Measurements from ENCODE around the gene SLC7A5. TPM values are rescaled to one million over a fixed set of nuclear protein-coding genes. Genes with fewer than 3 reads are reported as not detected.

The SLC7A5 gene
- total RNA-seq, 3 donors from 2014 or later: 814 to 984 (median 886) TPM

DNA sequence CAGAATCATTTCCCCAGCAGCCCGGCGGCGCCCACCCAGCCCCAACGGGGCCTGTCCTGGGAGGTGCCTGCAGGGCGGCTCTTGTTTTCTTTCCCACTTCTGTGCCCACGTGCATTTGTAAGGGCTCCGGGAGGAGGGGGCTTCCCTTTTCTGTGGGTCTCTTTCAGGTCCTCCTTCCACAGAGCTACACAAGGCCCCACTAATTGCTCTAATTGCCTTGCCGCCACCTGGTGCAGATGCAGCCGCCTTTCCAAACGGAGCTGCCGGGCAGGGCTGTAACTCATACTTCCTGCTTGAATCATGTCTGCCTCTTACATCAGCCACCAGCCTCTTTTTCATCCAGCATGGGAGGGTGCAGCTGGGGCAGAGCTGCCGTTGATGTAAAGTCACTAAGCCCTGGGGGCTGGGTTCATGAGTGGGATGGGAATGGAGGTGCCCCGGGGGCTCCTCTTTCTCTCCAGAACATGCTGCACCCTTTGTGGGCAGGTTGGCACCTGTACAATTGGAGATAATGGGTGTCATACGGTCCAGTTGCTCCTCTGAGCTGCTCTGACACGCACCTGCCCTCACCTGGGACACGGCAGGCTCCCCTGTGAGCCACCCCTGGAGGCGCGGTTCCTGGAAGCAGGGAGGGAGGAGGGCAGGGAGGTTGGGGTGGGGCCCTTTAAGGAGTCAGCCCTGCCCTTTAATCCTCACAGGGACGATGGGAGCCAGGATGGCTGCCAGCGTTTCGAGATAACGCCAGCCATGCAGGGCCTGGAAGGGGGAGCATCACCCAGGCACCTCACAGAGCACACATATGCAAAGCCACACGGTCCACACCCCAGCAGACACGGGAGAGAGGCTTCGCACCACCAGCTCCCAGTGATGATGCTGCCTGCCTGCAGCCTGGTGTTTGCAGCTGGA, 62.4 kb downstream of the SLC7A5 start:
- H3K4me1 Mint-ChIP-seq (ENCODE audit: low read depth): peaks cover 30% of the 10 kb centered on the region
- H3K36me3 Mint-ChIP-seq (ENCODE audit: insufficient read depth): no peaks in the 10 kb centered on the region
- peak; percentile 88 to 91 for ATAC-seq
- H3K4me3 Mint-ChIP-seq: peak overlapping the region; percentile 88
- DNase-seq: peak; percentile 63
- no peaks in the 10 kb centered on the region for H3K9me3 Mint-ChIP-seq
- peaks cover 2% of the 10 kb centered on the region for H3K27me3 Mint-ChIP-seq (ENCODE audit: low read depth)

DNA sequence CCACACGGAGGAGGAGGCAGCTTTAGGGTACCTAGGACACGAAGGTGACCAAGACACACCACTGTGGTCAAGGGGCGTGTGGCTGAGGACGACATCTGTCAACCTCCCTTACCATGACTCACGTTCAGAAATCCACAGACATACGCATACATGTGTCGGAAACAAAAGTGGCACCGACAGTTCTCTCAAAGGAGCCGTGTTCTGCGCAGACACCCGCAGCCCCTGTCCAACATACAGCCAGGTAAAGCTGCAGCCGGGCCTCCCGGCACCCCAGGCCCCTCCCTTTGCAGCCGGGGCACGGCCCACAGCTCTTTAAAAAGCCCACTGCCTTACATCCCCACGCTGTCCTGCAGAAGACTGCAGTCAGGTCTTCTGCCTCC, 63.1 kb downstream of the SLC7A5 start:
- no peak for DNase-seq
- H3K9me3 Mint-ChIP-seq: no peaks in the 10 kb centered on the region
- H3K4me3 Mint-ChIP-seq: peak overlapping the region; percentile 88
- peaks cover 2% of the 10 kb centered on the region for H3K27me3 Mint-ChIP-seq (ENCODE audit: low read depth)
- peak; percentile 53 to 61 for ATAC-seq
- H3K36me3 Mint-ChIP-seq (ENCODE audit: insufficient read depth): no peaks in the 10 kb centered on the region
- peaks cover 27% of the 10 kb centered on the region for H3K4me1 Mint-ChIP-seq (ENCODE audit: low read depth)

DNA sequence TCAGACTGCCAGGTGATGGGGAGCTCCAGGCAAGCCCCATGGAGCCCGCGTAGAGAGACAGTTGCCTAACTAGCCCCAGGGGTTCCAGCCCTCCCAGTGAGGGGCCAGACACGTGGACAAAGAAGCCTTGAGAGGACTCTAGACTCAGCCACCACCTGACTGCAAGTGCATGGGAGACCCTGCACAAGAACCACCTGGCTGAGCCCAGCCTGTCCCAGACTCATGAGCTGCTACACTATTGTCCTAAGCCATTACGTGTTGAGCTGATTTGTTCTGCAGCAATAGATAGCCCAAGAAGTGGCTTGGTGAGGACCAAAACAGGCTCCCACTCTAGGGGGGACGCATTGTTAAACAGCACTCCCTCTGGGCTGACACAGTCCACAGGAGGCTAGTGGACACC, 65.9 kb downstream of the SLC7A5 start:
- no peaks in the 10 kb centered on the region for H3K27me3 Mint-ChIP-seq (ENCODE audit: low read depth)
- H3K36me3 Mint-ChIP-seq (ENCODE audit: insufficient read depth): no peaks in the 10 kb centered on the region
- DNase-seq: no peak
- no peak for ATAC-seq
- H3K4me3 Mint-ChIP-seq: no peak overlapping the region
- H3K9me3 Mint-ChIP-seq: no peaks in the 10 kb centered on the region
- H3K4me1 Mint-ChIP-seq (ENCODE audit: low read depth): peaks cover 15% of the 10 kb centered on the region

DNA sequence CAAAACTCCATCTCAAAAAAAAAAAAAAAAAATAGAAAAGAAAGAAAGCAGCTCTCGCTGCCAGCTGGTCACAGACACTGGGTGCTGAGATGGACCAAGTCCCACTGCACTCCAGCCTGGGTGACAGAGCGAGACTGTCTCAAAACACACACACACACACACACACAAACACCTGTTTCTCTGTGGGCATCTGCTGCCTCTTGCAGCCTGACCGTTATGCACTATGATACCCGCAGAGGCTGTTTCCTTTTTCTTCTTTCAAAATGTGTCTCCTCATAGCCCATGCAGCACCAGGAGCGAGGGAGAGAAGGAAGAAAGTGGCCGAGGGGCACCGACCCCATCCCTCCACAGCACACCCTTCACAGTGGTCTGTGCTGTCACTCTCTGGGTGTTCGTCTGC, 66.6 kb downstream of the SLC7A5 start:
- ATAC-seq: no peak
- Mint-ChIP-seq H3K9me3 (no peaks in the 10 kb centered on the region), H3K4me3 (no peak overlapping the region), H3K4me1 (ENCODE audit: low read depth) (peaks cover 13% of the 10 kb centered on the region), H3K36me3 (ENCODE audit: insufficient read depth) (no peaks in the 10 kb centered on the region), H3K27me3 (ENCODE audit: low read depth) (no peaks in the 10 kb centered on the region)
- DNase-seq: no peak

DNA sequence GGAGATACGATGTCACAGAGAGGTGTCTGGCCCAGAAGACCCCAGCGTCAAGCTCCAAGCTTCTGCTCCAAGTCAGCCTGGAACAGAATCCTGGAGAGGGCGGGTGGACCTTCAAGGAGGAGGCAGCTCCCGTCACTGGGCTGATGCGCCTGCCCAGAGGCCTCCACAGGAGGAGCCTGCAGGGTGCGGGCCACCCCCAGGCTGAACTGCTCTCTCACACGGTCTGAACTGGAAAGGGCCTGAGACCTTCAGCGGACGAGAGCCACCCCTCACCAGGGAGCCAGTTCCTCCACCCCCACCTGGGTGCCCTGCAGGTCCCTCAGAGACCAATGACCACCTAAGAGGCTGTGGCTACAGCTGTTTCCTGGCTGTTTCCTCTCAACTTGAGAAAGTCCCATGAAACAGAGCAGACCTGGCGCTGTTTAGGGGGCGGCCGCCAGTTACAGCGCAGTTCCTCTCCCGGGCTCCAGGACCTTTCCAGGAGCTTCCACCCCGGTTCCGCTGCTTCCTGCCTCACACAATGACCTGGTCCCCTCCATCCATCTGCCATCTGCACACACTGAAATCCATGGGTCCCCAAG, 67.5 kb downstream of the SLC7A5 start:
- no peaks in the 10 kb centered on the region for H3K9me3 Mint-ChIP-seq
- no peak for ATAC-seq

DNA sequence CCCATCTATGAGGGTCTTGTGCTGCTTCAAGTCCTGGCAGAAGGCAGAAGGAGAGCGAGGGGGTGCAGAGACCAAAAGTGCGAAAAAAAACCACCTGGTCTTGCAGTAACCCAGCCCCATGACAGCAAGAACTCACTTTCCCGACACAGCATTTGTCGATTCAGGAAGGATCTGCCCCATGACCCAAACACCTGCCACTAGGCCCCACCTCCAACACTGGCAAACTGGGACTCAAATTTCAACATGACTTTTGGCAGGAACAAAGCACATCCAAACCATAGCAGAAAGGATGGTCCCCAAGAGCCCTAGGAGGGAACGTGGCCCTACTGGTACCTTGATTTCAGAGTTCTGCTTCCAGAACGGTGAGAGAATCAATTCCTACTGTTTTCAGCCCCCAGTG, 68.8 kb downstream of the SLC7A5 start:
- no peaks in the 10 kb centered on the region for H3K9me3 Mint-ChIP-seq
- H3K4me1 Mint-ChIP-seq (ENCODE audit: low read depth): no peaks in the 10 kb centered on the region
- no peaks in the 10 kb centered on the region for H3K36me3 Mint-ChIP-seq (ENCODE audit: insufficient read depth)

More for the DNA sequence above, 67.5 kb downstream of the SLC7A5 start:
- peaks cover 8% of the 10 kb centered on the region for H3K4me1 Mint-ChIP-seq (ENCODE audit: low read depth)
- no peaks in the 10 kb centered on the region for H3K27me3 Mint-ChIP-seq (ENCODE audit: low read depth)
- no peaks in the 10 kb centered on the region for H3K36me3 Mint-ChIP-seq (ENCODE audit: insufficient read depth)
- H3K4me3 Mint-ChIP-seq: no peak overlapping the region
- DNase-seq: no peak

DNA sequence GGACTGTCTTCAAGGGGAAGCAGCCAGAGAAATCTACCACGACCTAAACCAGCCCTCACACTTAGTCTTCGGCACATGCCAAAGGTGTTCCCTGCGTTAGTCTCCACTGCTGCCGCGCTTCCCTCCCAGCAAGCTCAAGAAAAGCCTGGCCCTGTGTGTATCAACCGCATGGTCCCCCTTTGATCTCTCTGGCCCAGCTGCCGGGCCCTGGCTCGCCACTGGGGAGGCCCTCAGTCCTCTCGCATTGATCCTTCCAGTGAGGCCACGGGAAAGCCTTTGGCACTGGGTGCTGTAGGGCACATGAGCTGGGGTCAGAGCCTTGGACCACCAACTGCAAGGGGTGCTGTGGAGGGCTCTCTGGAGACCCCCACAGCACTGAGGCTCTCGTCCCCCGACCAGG, 74.0 kb downstream of the SLC7A5 start:
- H3K9me3 Mint-ChIP-seq: no peaks in the 10 kb centered on the region
- H3K27me3 Mint-ChIP-seq (ENCODE audit: low read depth): no peaks in the 10 kb centered on the region
- no peak overlapping the region for H3K4me3 Mint-ChIP-seq
- H3K36me3 Mint-ChIP-seq (ENCODE audit: insufficient read depth): no peaks in the 10 kb centered on the region
- no peak for DNase-seq
- no peak for ATAC-seq
- H3K4me1 Mint-ChIP-seq (ENCODE audit: low read depth): no peaks in the 10 kb centered on the region

More for the DNA sequence above, 68.8 kb downstream of the SLC7A5 start:
- no peaks in the 10 kb centered on the region for H3K27me3 Mint-ChIP-seq (ENCODE audit: low read depth)
- DNase-seq: no peak
- H3K4me3 Mint-ChIP-seq: no peak overlapping the region
- no peak for ATAC-seq

DNA sequence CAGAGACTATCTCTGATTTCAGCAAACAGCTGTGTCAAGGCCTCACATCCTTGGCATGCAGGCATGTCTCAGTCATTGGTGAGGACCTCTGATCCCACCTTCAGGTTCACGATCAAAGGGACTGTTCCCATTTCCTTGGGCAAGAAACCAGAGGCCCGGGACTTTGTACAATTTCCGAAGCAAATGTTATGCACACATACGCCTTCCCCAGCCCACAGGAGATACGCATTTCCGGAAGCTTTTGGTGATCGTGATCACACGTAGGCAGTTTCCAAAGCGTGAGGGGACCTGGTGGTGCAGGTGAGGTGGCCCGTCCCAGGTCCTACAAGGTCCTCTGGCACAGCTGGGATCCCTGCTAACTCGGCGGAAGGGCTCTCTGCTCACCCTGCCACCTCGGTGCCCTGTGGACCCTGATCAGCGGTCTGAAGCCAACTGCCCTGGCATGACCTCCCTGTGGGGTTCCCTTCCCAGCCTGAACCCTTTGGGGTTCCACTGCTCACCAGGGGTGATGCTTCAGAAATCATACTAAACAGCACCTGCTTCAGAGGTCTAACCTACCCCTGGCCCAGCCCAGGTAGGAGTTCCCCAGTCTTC, 74.7 kb downstream of the SLC7A5 start:
- DNase-seq (no peak), ATAC-seq (no peak)
- H3K27me3 Mint-ChIP-seq (ENCODE audit: low read depth): no peaks in the 10 kb centered on the region
- H3K9me3 Mint-ChIP-seq: no peaks in the 10 kb centered on the region
- no peak overlapping the region for H3K4me3 Mint-ChIP-seq
- no peaks in the 10 kb centered on the region for H3K4me1 Mint-ChIP-seq (ENCODE audit: low read depth)
- H3K36me3 Mint-ChIP-seq (ENCODE audit: insufficient read depth): no peaks in the 10 kb centered on the region

DNA sequence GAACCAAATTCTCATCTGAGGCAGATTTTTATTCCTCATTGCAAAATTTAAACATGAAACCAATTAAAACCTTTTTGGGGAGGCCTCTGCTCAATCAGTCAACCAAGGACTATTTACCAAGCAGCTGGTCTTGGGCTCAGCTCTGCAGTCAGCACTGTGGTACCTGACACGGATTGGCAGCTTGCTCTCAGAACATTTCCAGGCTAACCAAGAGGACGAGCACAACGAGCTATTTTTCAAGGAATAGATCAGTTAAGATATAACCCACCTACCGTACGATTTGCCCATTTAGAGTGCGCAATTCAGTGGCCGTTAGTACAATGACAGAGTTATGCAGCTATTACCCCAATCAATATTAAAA, 77.1 kb downstream of the SLC7A5 start:
- no peaks in the 10 kb centered on the region for H3K9me3 Mint-ChIP-seq
- H3K4me1 Mint-ChIP-seq (ENCODE audit: low read depth): no peaks in the 10 kb centered on the region
- H3K36me3 Mint-ChIP-seq (ENCODE audit: insufficient read depth): no peaks in the 10 kb centered on the region
- ATAC-seq (no peak), DNase-seq (no peak)
- no peaks in the 10 kb centered on the region for H3K27me3 Mint-ChIP-seq (ENCODE audit: low read depth)
- H3K4me3 Mint-ChIP-seq: no peak overlapping the region

DNA sequence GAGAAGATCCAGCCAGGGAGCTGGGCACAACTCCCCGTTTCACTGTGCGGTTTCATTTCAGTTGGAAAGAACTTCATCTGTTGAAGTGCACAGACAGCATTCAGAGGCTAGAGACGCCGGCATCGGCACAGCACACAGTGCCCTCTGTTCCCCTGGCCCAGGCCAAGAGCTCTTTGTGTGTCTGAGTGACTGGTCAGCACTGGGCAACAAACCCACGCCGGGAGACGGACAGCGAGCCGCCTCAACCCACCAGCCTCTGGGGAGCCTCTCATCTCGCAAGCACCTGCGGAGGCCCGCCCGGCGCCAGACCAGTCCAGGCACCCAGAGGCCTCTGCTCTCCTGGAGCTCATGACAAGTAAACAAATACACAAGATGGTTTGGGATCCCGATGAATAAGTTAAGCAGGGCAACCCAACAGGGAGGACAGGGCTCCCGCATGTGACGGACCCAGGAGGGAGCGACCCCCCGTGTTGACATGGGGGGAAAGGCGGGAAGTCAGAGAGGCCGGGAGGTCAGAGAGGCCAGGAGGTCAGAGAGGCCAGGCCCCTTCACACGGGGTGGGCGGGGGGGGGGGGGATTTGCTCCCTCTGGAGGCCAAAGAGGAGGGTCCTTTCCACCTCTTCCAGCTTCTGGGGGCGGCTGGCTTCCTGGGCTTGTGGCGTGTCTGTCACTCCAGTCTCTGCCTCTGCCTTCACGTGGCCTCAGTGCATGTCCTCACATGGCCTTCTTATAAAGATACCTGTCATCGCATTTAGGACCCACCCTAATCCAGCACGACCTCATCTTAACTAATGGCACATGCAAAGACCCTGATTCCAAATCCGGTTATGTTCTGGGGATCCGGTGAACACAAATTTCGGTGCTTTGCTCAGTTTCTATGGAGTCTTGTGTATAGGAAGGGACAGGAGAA, 77.8 kb downstream of the SLC7A5 start:
- no peak for ATAC-seq
- Mint-ChIP-seq H3K27me3 (ENCODE audit: low read depth) (no peaks in the 10 kb centered on the region), H3K9me3 (no peaks in the 10 kb centered on the region), H3K4me1 (ENCODE audit: low read depth) (no peaks in the 10 kb centered on the region), H3K36me3 (ENCODE audit: insufficient read depth) (no peaks in the 10 kb centered on the region), H3K4me3 (no peak overlapping the region)
- no peak for DNase-seq

DNA sequence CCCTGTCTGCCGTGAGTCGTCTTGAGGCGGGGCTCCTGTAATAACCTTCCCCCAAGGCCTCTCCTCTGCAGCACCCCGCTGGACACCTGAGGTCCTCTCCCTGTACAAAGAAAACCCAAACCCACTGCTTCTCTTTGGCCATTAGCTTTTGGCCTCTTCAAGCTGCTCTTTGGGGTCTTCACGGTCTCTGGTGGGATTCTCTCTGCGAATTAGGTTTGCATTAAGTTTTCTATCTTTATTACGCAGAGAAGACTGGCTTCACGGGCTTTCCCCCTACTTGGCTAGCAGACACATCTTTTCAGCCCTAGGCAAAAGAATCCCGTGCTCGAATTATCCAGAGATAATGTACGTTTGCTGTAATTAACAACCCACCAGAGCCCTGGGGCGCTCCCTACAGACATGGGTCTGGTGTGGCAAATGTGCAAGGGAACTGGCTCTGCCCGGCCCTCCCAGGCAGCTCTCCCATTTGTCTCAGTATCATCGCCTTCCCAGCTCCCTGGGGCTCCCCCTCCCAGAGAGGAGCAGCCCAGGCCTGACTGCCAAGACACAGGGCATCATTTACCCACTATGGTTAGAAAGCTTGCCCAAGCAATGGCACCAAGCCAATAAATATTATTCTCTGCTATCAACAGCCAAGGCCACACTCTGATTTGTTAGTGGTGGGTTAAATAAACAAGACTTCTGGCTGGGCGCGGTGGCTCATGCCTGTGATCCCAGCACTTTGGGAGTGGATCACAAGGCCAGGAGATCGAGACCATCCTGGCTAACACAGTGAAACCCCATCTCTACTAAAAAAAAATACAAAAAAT, 78.8 kb downstream of the SLC7A5 start:
- Mint-ChIP-seq H3K4me3 (no peak overlapping the region), H3K9me3 (no peaks in the 10 kb centered on the region), H3K36me3 (ENCODE audit: insufficient read depth) (no peaks in the 10 kb centered on the region), H3K4me1 (ENCODE audit: low read depth) (no peaks in the 10 kb centered on the region), H3K27me3 (ENCODE audit: low read depth) (no peaks in the 10 kb centered on the region)
- DNase-seq: no peak
- no peak for ATAC-seq

DNA sequence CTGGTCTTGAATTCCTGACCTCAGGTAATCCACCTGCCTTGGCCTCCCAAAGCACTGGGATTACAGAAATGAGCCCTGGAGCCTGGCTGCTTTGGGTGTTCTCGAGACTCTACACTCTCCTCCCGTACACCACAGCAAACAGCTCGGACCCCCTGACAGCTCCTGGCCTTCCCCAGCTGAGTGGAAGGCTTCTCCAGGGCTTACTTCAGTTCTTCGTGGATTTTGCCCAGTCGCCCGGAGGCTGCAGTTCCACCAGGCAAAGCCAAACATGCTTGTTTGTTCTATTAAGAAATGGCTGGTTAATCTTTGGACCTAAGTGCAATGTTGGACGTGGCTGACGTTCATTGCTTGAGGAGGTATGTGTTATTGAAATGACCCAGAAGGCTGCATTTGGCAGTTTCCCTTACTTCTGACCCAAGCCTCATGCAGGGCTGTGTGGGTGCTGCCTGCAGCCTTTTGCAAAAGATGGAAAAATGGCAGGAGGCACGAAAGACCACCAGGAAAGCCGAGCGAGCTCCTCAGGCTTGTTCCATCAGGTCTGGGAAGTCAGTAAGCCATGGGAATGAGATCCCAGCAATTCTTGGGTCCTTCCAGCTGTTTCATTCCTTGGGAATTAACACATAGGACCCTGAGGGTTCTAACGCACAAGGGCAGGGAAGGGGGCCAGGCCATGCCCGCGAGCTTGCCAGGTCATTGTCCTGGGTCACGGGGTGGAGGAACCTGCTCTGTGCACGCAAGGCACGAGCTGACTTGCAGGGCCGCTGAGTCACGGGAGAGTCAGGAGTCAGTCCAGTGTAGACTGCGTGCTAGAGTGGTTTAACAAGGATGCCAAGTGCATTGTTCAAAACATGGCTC, 79.6 kb downstream of the SLC7A5 start:
- Mint-ChIP-seq H3K9me3 (no peaks in the 10 kb centered on the region), H3K4me1 (ENCODE audit: low read depth) (no peaks in the 10 kb centered on the region), H3K36me3 (ENCODE audit: insufficient read depth) (no peaks in the 10 kb centered on the region), H3K4me3 (no peak overlapping the region), H3K27me3 (ENCODE audit: low read depth) (no peaks in the 10 kb centered on the region)
- DNase-seq (no peak), ATAC-seq (no peak)

Data from activated T-cell treated with anti-CD3 and anti-CD28 coated beads, Interleukin-2, amount 50 U/mL, for 4 hours (primary cell).